Endothelial cell (in vitro differentiated cells): ENCODE results near the gene NUDT14. TPM values are rescaled to one million over a fixed set of nuclear protein-coding genes. Genes with fewer than 3 reads are reported as not detected.

Source experiments
- DNase-seq: peaks from one replicate; pipeline ENCODE4 v3.0.0; 2021; ENCODE audit warnings: low spot score
- H3K27ac Mint-ChIP-seq: one replicate; pipeline ENCODE4 v1.8.0; 2021; ENCODE audit warnings: mixed read lengths, inconsistent platforms; ENCODE audit not compliant: unreplicated experiment
- H3K27me3 Mint-ChIP-seq: one replicate; pipeline ENCODE4 v1.8.0; 2021; ENCODE audit warnings: mild to moderate bottlenecking, moderate library complexity, mixed read lengths, inconsistent platforms; ENCODE audit not compliant: unreplicated experiment
- H3K36me3 Mint-ChIP-seq: one replicate; pipeline ENCODE4 v1.8.0; 2021; ENCODE audit warnings: mild to moderate bottlenecking, low read depth, mixed read lengths, inconsistent platforms; ENCODE audit not compliant: unreplicated experiment
- H3K4me1 Mint-ChIP-seq: one replicate; pipeline ENCODE4 v1.8.0; 2021; ENCODE audit warnings: mild to moderate bottlenecking, mixed read lengths, inconsistent platforms; ENCODE audit not compliant: unreplicated experiment
- H3K4me3 Mint-ChIP-seq: one replicate; pipeline ENCODE4 v1.8.0; 2021; ENCODE audit warnings: mild to moderate bottlenecking, mixed read lengths, inconsistent platforms; ENCODE audit not compliant: unreplicated experiment
- H3K9me3 Mint-ChIP-seq: one replicate; pipeline ENCODE4 v1.8.0; 2021; ENCODE audit warnings: mixed read lengths, inconsistent platforms; ENCODE audit not compliant: unreplicated experiment
- CTCF ChIP-seq: fragments of 200-600 bp; sonication (generic); IDR thresholded peaks from one replicate; pipeline ENCODE4 v1.5.0; 2021; ENCODE audit warnings: antibody characterized with exemption; ENCODE audit not compliant: unreplicated experiment
- total RNA-seq: library from RNA; stranded (reverse); fragmentation: NEBNext Ultra II Directional; extraction: Animal tissue kit (Norgen Biotek cat#: 25700); gene quantifications from one replicate; pipeline ENCODE4 v1.2.1, GENCODE V29; 2021; ENCODE audit not compliant: unreplicated experiment

NUDT14 gene
- total RNA-seq, 1 donor from 2014 or later: 135 TPM

DNA sequence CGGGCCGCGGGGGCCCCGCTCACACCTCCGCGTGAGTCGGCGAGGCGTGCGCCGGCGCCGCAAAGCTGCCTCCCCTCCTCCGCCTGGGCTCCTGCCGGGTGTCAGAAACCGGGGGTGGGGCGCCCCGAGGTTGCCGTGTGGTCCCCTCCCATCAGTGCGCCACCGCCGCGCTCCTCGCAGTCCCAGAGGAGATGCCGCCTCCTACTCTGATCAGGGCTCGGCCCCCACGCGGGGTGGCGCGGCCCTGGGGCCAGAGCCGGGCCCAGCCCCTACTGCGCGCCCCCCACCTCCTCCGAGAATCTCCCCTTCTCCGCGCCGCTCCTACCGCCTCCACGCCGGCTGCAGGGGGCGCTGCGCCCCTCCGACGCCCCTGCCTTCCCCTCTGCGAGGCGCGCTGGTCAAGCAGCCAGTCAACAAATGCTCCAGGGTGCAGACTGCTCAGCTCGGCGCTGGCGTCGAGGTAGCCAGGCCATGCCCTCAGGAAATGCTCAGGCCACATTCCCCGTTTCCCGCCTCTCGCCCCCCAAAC is 12.1 kb downstream of the NUDT14 start:
- peaks cover 14% of the 10 kb centered on the region for H3K27me3 Mint-ChIP-seq

DNA sequence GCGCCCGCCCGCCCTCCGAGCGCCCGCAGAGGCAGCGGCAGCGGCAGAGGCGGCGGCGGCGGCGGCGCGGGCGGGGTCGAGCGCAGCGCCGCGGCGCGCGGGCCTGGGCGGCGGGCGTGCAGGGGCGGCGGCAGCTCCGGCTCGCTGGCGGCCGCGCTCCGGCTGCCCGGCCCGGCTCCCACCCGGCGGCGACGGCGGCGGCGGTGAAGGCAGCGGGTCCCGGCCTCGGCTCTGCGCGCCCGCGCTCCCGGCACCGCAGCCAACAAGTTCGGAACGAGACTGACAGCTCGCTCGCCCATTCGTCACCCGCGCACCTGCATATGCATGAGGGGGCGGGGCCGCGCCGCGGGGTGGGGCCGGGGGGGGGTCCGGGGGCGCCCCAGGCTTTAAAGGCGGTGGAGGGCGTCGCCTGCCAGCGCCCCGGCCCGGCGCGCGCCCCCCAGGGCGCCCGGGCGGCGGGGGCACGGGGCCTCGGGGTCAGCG is 12.6 kb downstream of the NUDT14 start, which contains the start of gene JAG2:
Gene JAG2, minus strand, starts transcription at position 281 of the 483 bp plus-strand sequence. CDS start 356 bp downstream, outside the sequence.
- Mint-ChIP-seq H3K27ac (no peak within 1 kb of the TSS), H3K4me1 (peaks cover 21% of the 10 kb centered on the region), H3K36me3 (peaks cover 6% of the 10 kb centered on the region), H3K9me3 (no peaks in the 10 kb centered on the region), H3K27me3 (peaks cover 17% of the 10 kb centered on the region), H3K4me3 (peak within 1 kb of the TSS; percentile 83)
- peak; percentile 61 for DNase-seq
- no peak for TF ChIP-seq CTCF

More for the DNA sequence above, 12.1 kb downstream of the NUDT14 start:
- Mint-ChIP-seq H3K36me3 (peaks cover 6% of the 10 kb centered on the region), H3K9me3 (no peaks in the 10 kb centered on the region), H3K4me1 (peaks cover 21% of the 10 kb centered on the region), H3K27ac (no peak overlapping the region), H3K4me3 (peak overlapping the region; percentile 83)
- TF ChIP-seq CTCF: peak; percentile 73
- peak; percentile 88 for DNase-seq

- Mint-ChIP-seq H3K36me3 (peaks cover 6% of the 10 kb centered on the region), H3K27ac (no peak overlapping the region), H3K9me3 (no peaks in the 10 kb centered on the region), H3K4me1 (peaks cover 24% of the 10 kb centered on the region), H3K27me3 (peaks cover 17% of the 10 kb centered on the region), H3K4me3 (peak overlapping the region; percentile 67)
- no peak for TF ChIP-seq CTCF
- DNase-seq: no peak
These were observed 13.1 kb downstream of the NUDT14 start for GRCh38 chr14:105168093-105168420.

- DNase-seq: peak; percentile 34
- Mint-ChIP-seq H3K36me3 (peaks cover 6% of the 10 kb centered on the region), H3K9me3 (no peaks in the 10 kb centered on the region), H3K27me3 (peaks cover 20% of the 10 kb centered on the region), H3K27ac (no peak overlapping the region), H3K4me1 (peaks cover 30% of the 10 kb centered on the region), H3K4me3 (peak overlapping the region; percentile 90)
- peak; percentile 56 for TF ChIP-seq CTCF
These were observed 13.6 kb downstream of the NUDT14 start for GRCh38 chr14:105167303-105168092.
